Thyroid gland (tissue), 4 donors: ENCODE measurements around the gene CIAO2B. TPM values are rescaled to one million over a fixed set of nuclear protein-coding genes. Genes with fewer than 3 reads are reported as not detected.

Experiments used
- DNase-seq, 2 donors: peaks; one replicate each; pipeline ENCODE4 v3.0.0-alpha.2; 2019
- H3K27ac ChIP-seq, 3 donors: fragments of 200-600 bp; sonication (generic); 1 replicate in 2 of 3; 2 replicates in 1 of 3; pipeline ENCODE4 v1.5.1; 2016 to 2019; ENCODE audit warnings: mild to moderate bottlenecking in 1 of 3, moderate library complexity in 1 of 3
- H3K27me3 ChIP-seq: fragments of 200-600 bp; sonication (generic); one replicate; pipeline ENCODE4 v1.5.1; 2019
- H3K36me3 ChIP-seq, 2 donors: fragments of 200-600 bp; sonication (generic); one replicate each; pipeline ENCODE4 v1.5.1; 2016 to 2019
- H3K4me1 ChIP-seq, 2 donors: fragments of 200-600 bp; sonication (generic); one replicate each; pipeline ENCODE4 v1.5.1; 2017 to 2019
- H3K4me3 ChIP-seq, 3 donors: fragments of 200-600 bp; sonication (generic); replicated peaks in 1 of 3; 1 replicate in 2 of 3; 2 replicates in 1 of 3; pipeline ENCODE4 v1.5.1; 2016; ENCODE audit warnings: mild to moderate bottlenecking in 1 of 3
- H3K9me3 ChIP-seq: fragments of 200-600 bp; sonication (generic); one replicate; pipeline ENCODE4 v1.5.1; 2017
- CTCF ChIP-seq, 6 experiments: fragments of 200-600 bp in 3 of 6; fragments of 450-650 bp in 3 of 6; sonication (generic) in 3 of 6; IDR thresholded peaks; one replicate each; pipeline ENCODE4 v1.5.1; 2016 to 2019; ENCODE audit warnings: antibody characterized with exemption in 6 of 6, mild to moderate bottlenecking in 2 of 6, inconsistent platforms in 1 of 6, moderate library complexity in 1 of 6
- POLR2A ChIP-seq, 2 donors: fragments of 450-650 bp; IDR thresholded peaks; one replicate each; pipeline ENCODE4 v1.6.1; 2017; ENCODE audit warnings: antibody characterized with exemption in 2 of 2, mild to moderate bottlenecking in 2 of 2, moderate library complexity in 1 of 2
- WGBS, 2 donors: methylation state at CpG; one replicate each; pipeline ENCODE4 v1.1.5; 2017; 5-methylcytosine and 5-hydroxymethylcytosine counted together
- intact Hi-C: fragments of 100-400 bp; cut with DNase I; formaldehyde crosslinking; loops from one replicate; pipeline ENCODE4 v1.15.1; 2023
- total RNA-seq, 4 donors: library from RNA; depleted of rRNA; stranded (reverse); fragments of >200 nt; gene quantifications; one replicate each; pipeline ENCODE4 v1.2.3, GENCODE V29; 2016

CIAO2B gene
- total RNA-seq, 4 donors from 2014 or later, result 29.4 to 113 (median 48.3) TPM

- Histone ChIP-seq H3K27me3 (no peaks in the 10 kb centered on the region), H3K36me3 (no peaks in the 10 kb centered on the region), H3K9me3 (no peaks in the 10 kb centered on the region), H3K4me1 (no peaks in the 10 kb centered on the region), H3K27ac (no peak overlapping the region), H3K4me3 (no peak overlapping the region)
- DNase-seq, result no peak
- WGBS, 2 donors, result 80 to 88% methylated on average over 10 of the region's 10 CpGs
- intact Hi-C loops, result loop anchor here (10.0 kb wide), 1 partner anchor 214 kb away; the partner anchor contains the start of gene MATCAP1
- TF ChIP-seq POLR2A (IDR thresholded peaks at IDR 0.05), result no peak
- no peak for TF ChIP-seq CTCF (IDR thresholded peaks at IDR 0.05)
Observed at GRCh38 chr16:66970775-66971720, 36.8 kb upstream of the CIAO2B start.

GRCh38 chr16:66968847-66969246, 34.6 kb upstream of the CIAO2B start:
- intact Hi-C loops, result no loop called here
- Histone ChIP-seq H3K9me3 (no peaks in the 10 kb centered on the region), H3K4me3 (no peak overlapping the region), H3K36me3 (no peaks in the 10 kb centered on the region), H3K27ac (no peak overlapping the region), H3K27me3 (no peaks in the 10 kb centered on the region), H3K4me1 (no peaks in the 10 kb centered on the region)
- peak in 1 of 2 donors; percentile 16 for DNase-seq
- 74 to 91% methylated on average over 5 of the region's 5 CpGs for WGBS, 2 donors
- no peak for TF ChIP-seq CTCF (IDR thresholded peaks at IDR 0.05)
- TF ChIP-seq POLR2A (IDR thresholded peaks at IDR 0.05), result no peak

- Histone ChIP-seq H3K9me3 (no peaks in the 10 kb centered on the region), H3K4me1 (no peaks in the 10 kb centered on the region), H3K4me3 (no peak overlapping the region), H3K27ac (no peak overlapping the region), H3K36me3 (no peaks in the 10 kb centered on the region), H3K27me3 (no peaks in the 10 kb centered on the region)
- TF ChIP-seq CTCF (IDR thresholded peaks at IDR 0.05) (no peak), POLR2A (IDR thresholded peaks at IDR 0.05) (no peak)
- intact Hi-C loops, result no loop called here
- DNase-seq, result no peak
- 71% methylated on average over 6 of the region's 6 CpGs; no CpG with 5 or more reads in 1 of the 2 donors for WGBS, 2 donors
Observed at GRCh38 chr16:66964049-66964448, 29.8 kb upstream of the CIAO2B start.

GRCh38 chr16:66961914-66962313, 27.7 kb upstream of the CIAO2B start:
- 56 to 66% methylated on average over 5 of the region's 5 CpGs for WGBS, 2 donors
- intact Hi-C loops, result no loop called here
- H3K4me3 ChIP-seq, result no peak overlapping the region
- H3K27ac ChIP-seq, result no peak overlapping the region
- TF ChIP-seq POLR2A (IDR thresholded peaks at IDR 0.05), result no peak
- TF ChIP-seq CTCF (IDR thresholded peaks at IDR 0.05), result no peak
- no peaks in the 10 kb centered on the region for H3K36me3 ChIP-seq
- H3K4me1 ChIP-seq, result no peaks in the 10 kb centered on the region
- no peaks in the 10 kb centered on the region for H3K27me3 ChIP-seq
- no peaks in the 10 kb centered on the region for H3K9me3 ChIP-seq
- no peak for DNase-seq

GRCh38 chr16:66961065-66961744, 27.0 kb upstream of the CIAO2B start, which contains the start of gene CES3:
Gene CES3, plus strand, starts transcription at chr16:66961266. Its CDS starts 42 bp downstream, at chr16:66961308.
- H3K9me3 ChIP-seq, result no peaks in the 10 kb centered on the region
- no peak within 1 kb of the TSS for H3K27ac ChIP-seq
- 62% methylated on average over 16 of the region's 16 CpGs for WGBS, 2 donors
- no peak within 1 kb of the TSS for H3K4me3 ChIP-seq
- H3K36me3 ChIP-seq, result no peaks in the 10 kb centered on the region
- TF ChIP-seq POLR2A (IDR thresholded peaks at IDR 0.05) (no peak), CTCF (IDR thresholded peaks at IDR 0.05) (peak; percentile 33 to 83 (median 66))
- DNase-seq, result peak; percentile 76 to 78
- no peaks in the 10 kb centered on the region for H3K27me3 ChIP-seq
- H3K4me1 ChIP-seq, result no peaks in the 10 kb centered on the region
- intact Hi-C loops, result no loop called here
